ENCODE measurements around the gene DLL3.

Gene DLL3

DNA sequence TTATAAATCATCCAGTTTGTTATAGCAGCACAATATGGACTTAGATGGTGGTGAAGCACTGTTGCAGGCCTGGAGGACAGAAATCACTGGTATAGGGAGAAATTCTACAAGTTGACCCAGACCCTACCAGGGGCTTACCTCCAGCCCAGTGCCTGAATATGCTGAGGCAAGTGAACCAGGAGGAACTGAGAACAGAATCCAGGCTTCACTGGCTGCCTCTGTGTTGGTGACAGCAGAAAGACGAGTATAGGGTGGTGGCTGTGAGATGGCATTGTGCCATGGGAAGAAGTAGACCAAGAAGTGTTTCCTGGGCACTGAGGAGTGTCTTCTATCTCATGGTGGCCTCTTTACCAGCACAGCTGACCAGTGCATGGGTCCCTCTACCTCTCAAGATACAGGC is 57.1 kb downstream of the DLL3 start:
- DNase-seq = no peak
